ENCODE measurements around the gene FBXO10.
"Not testable (repeated sequence)": the region's sequence is repeated elsewhere in the genome, so short reads cannot be mapped to it uniquely, and the experiment has no call there.

Gene FBXO10

DNA sequence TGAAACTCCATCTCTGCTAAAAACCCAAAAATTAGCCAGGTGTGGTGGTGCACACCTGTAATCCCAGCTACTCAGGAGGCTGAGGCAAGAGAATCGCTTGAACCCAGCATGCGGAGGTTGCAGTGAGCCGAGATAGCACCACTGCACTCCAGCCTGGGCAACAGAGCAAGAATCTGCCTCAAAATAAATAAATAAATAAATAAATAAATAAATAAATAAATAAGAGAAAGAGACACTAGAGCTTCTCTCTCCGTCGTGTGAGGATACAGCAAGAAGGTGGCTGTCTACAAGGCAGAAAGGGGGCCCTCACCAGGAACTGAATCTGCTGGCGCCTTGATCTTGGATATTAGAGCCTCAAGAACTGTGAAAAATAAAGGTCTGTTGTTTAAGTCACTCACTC is 102.2 kb downstream of the FBXO10 start:
- DNase-seq: not testable (repeated sequence)

DNA sequence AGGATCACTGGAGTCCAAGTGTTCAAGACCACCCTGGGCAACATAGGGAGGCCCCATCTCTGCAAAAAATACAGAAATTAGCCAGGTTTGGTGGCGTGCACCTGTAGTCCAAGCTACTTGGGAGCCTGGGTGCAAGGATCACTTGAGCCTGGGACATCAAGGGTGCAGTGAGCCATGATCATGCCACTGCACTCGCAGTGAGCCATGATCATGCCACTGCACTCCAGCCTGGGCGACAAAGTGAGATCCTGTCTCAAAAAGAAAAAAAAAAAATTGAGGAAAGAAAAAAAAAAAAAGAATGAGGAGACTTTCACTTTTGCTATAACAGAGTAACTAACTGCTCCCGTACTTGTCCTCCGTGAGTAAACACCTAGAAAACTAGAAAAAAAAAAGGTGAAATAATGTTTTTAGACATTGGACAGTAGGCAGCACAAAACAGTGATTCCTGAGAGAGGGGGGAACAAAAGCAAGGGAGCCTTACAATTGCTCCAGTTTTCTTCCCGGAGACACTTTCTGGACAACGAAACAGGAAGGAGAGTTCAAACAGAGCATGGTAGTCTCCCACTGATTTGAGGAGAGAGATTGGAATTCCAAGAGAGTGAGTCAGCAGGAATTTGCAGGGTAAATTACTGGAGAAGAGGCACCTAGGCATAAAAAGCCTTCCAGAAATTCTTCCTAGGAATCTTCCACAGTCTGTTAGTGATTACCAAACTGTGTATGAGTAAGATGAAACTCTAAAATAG is 104.1 kb downstream of the FBXO10 start:
- no peak for DNase-seq

DNA sequence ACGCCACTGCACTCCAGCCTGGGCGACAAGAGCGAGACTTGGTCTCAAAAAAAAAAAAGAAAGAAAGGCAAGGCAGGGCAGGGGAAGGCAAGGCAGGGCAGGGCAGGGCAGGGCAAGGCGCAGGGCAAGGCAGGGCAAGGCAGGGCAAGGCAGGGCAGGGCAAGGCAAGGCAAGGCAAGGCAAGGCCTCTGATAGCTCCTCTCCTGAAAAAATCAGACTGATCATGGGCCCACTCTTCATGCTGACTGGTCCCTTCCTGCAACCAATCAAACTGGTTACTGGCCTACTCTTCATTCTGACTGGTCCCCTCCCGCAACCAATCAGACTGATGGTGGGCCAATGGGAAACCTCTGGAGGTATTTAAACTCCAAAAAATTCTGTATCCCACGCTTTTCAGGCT is 107.6 kb downstream of the FBXO10 start:
- DNase-seq: peak; percentile 37

- not testable (repeated sequence) for DNase-seq
These were observed 108.7 kb downstream of the FBXO10 start for GRCh38 chr9:37467530-37467929.

GRCh38 chr9:37466037-37466709 is 110.0 kb downstream of the FBXO10 start:
- peak; percentile 82 for DNase-seq

GRCh38 chr9:37465249-37466036 is 110.7 kb downstream of the FBXO10 start, which contains the start of gene ZBTB5:
Gene ZBTB5, minus strand, starts transcription at chr9:37465450. Its CDS starts 22,899 bp downstream, at chr9:37442551.
- peak; percentile 99 for DNase-seq

- peak; percentile 71 for DNase-seq
These were observed 111.5 kb downstream of the FBXO10 start for GRCh38 chr9:37464426-37465248.

GRCh38 chr9:37464006-37464405 is 112.2 kb downstream of the FBXO10 start:
- no peak for DNase-seq
